ENCODE data around the gene AKAP13.

GRCh38 chr15:85622221-85622831 is 241.9 kb downstream of the AKAP13 start:
- no peak for TF ChIP-seq POLR2A (IDR thresholded peaks at IDR 0.05; ENCODE audit: low read depth, low read length)
- TF ChIP-seq SPI1 (IDR thresholded peaks at IDR 0.05; ENCODE audit: low read depth, low read length), result no peak
- no peak for TF ChIP-seq TAF1 (IDR thresholded peaks at IDR 0.05; ENCODE audit: low read depth, low read length)
- no peak for TF ChIP-seq POLR2AphosphoS5 (IDR thresholded peaks at IDR 0.05; ENCODE audit: low read depth, low read length)
- no peak for TF ChIP-seq POU2F2 (IDR thresholded peaks at IDR 0.05; ENCODE audit: low read depth, low read length)
- no peak for TF ChIP-seq PAX5 (IDR thresholded peaks at IDR 0.05; ENCODE audit: insufficient read depth, low read length, severe bottlenecking)

Data from GM12891 (cell line).